A673 (cell line): ENCODE measurements around the gene TFAP2C.

Experiments used
- EZH2 ChIP-seq: fragments of 200-600 bp; sonication (generic); IDR thresholded peaks from 2 replicates; pipeline ENCODE4 v1.6.1; 2017; ENCODE audit warnings: borderline replicate concordance, low read depth, mild to moderate bottlenecking, mixed read lengths, antibody characterized with exemption, low read length; ENCODE audit not compliant: poor library complexity, severe bottlenecking
- TF ChIP-seq, protein P1 (sequence below): fragments of 300-800, 200-600 bp; sonication (generic); conservative IDR thresholded peaks from 2 replicates; pipeline ENCODE4 v1.5.1; 2017; ENCODE audit warnings: low read depth, mild to moderate bottlenecking, antibody characterized with exemption, low read length, moderate library complexity, mixed read lengths

DNA sequence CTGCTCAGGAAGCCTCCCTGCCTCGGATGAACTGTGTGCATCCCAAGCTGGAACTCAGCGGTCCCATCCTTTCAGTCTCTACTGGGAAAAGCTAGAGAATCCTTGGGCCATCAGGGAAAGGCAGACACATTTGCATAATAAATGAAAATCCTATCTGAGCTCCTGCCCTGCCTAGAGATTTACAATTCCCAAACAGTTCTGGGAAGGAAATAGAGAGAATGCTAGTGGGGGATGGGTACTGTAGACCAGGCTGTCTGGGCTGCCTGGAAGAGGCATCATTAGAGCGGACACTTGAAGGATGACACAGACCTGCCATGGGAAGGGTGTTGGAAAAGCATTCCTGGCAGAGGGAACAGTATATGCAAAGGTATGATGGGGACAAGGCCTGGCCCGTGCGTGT is 44.3 kb downstream of the TFAP2C start:
- TF ChIP-seq, protein P1, sequence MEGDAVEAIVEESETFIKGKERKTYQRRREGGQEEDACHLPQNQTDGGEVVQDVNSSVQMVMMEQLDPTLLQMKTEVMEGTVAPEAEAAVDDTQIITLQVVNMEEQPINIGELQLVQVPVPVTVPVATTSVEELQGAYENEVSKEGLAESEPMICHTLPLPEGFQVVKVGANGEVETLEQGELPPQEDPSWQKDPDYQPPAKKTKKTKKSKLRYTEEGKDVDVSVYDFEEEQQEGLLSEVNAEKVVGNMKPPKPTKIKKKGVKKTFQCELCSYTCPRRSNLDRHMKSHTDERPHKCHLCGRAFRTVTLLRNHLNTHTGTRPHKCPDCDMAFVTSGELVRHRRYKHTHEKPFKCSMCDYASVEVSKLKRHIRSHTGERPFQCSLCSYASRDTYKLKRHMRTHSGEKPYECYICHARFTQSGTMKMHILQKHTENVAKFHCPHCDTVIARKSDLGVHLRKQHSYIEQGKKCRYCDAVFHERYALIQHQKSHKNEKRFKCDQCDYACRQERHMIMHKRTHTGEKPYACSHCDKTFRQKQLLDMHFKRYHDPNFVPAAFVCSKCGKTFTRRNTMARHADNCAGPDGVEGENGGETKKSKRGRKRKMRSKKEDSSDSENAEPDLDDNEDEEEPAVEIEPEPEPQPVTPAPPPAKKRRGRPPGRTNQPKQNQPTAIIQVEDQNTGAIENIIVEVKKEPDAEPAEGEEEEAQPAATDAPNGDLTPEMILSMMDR = no peak
- no peak for TF ChIP-seq EZH2
